K562 (cell line): ENCODE measurements around the gene NAXE. TPM values are rescaled to one million over a fixed set of nuclear protein-coding genes. Genes with fewer than 3 reads are reported as not detected.

Experiments
- DPF2 ChIP-seq: fragments of 450-650 bp; IDR thresholded peaks from 2 replicates; pipeline ENCODE4 v1.6.1; 2016
- EGR1 ChIP-seq: fragments of 450-650 bp; conservative IDR thresholded peaks from 2 replicates; pipeline ENCODE4 v1.6.1; 2017; ENCODE audit warnings: mild to moderate bottlenecking
- ESRRB ChIP-seq: fragments of 250-450 bp; sonication (Bioruptor Pico); IDR thresholded peaks from 2 replicates; pipeline ENCODE4 v1.5.0; 2020; ENCODE audit warnings: mild to moderate bottlenecking, moderate library complexity, borderline replicate concordance
- GTF2A2 ChIP-seq: IDR thresholded peaks from 2 replicates; pipeline ENCODE4 v1.6.1; 2016; ENCODE audit warnings: mild to moderate bottlenecking, missing genetic modification characterization, missing compliant biosample characterization
- KHSRP ChIP-seq: fragments of 450-650 bp; IDR thresholded peaks from 2 replicates; pipeline ENCODE4 v1.6.1; 2017
- MCM5 ChIP-seq: fragments of 450-650 bp; IDR thresholded peaks from 2 replicates; pipeline ENCODE4 v1.6.1; 2016; ENCODE audit warnings: low read depth
- NFYB ChIP-seq: IDR thresholded peaks from 2 replicates; pipeline ENCODE4 v1.6.1; 2011; ENCODE audit warnings: mild to moderate bottlenecking, moderate library complexity; ENCODE audit not compliant: insufficient read length; ENCODE audit errors: extremely low read depth
- RBM22 ChIP-seq: fragments of 200-400 bp; formaldehyde crosslinking; IDR thresholded peaks from 2 replicates; pipeline ENCODE4 v1.6.1; 2018; ENCODE audit warnings: low read length, low read depth; ENCODE audit not compliant: poor library complexity, severe bottlenecking
- SRSF7 ChIP-seq: fragments of 200-400 bp; formaldehyde crosslinking; optimal IDR thresholded peaks from 2 replicates; pipeline ENCODE3; 2017; ENCODE audit warnings: mild to moderate bottlenecking, low read depth, low read length
- TCFL5 ChIP-seq: fragments of 250-450 bp; sonication (Bioruptor Pico); conservative IDR thresholded peaks from 2 replicates; pipeline ENCODE4 v1.6.1; 2021; ENCODE audit warnings: mild to moderate bottlenecking, moderate library complexity, matching md5 sums
- ZNF766 ChIP-seq: fragments of 200-800 bp; sonication (Bioruptor generic); conservative IDR thresholded peaks from 2 replicates; pipeline ENCODE4 v1.6.1; 2016; ENCODE audit warnings: missing genetic modification characterization, missing compliant biosample characterization
- polyA plus RNA-seq, 8 experiments: library from polyadenylated mRNA; depleted of rRNA in 4 of 8; stranded (reverse) in 5 of 8; unstranded in 3 of 8; fragments of >200 nt; fragmentation: Nextera tagmentation in 2 of 8; fragmentation: Illumina TruSeq in 1 of 8; extraction: Ambion mirVana in 2 of 8; extraction: Trizol in 1 of 8; gene quantifications; 2 replicates each; pipeline versions ENCODE4 v1.2.1 to v1.2.3, GENCODE V29; 2011 to 2014; ENCODE audit warnings: inconsistent platforms in 1 of 8, missing spikeins in 1 of 8
- total RNA-seq, 7 experiments: library from RNA; depleted of rRNA in 6 of 7; stranded (reverse); fragments of >200 nt in 6 of 7; fragmentation: Illumina TruSeq in 2 of 7; extraction: Trizol in 2 of 7; gene quantifications; 2 replicates each; pipeline versions ENCODE4 v1.2.1 to v1.2.3, GENCODE V29; 2011 to 2021; ENCODE audit warnings: low replicate concordance in 1 of 7
- TF ChIP-seq, protein P1 (sequence below), 2 experiments: fragments of 450-650 bp in 1 of 2; sonication (generic) in 1 of 2; formaldehyde crosslinking in 1 of 2; IDR thresholded peaks; 2 replicates each; pipeline versions ENCODE4 v1.7.1 to v1.9.0; 2016 to 2022; ENCODE audit warnings: inconsistent platforms in 1 of 2, mild to moderate bottlenecking in 1 of 2, missing genetic modification reagents in 1 of 2
- TF ChIP-seq, protein P2 (sequence below): fragments of 450-650 bp; formaldehyde crosslinking; IDR thresholded peaks from 2 replicates; pipeline ENCODE4 v1.4.0; 2020; ENCODE audit warnings: mild to moderate bottlenecking, moderate library complexity
- TF ChIP-seq, protein P3 (sequence below): fragments of 200-400 bp; formaldehyde crosslinking; IDR thresholded peaks from 2 replicates; pipeline ENCODE4 v1.6.1; 2017; ENCODE audit warnings: mild to moderate bottlenecking, low read depth, low read length, moderate library complexity

Gene NAXE
- total and polyA plus RNA-seq, 9 of the 15 experiments (the other 6 are each of a cell fraction or from before 2014, with no cell fraction given), result 27.3 to 137 (median 90.0) TPM

DNA sequence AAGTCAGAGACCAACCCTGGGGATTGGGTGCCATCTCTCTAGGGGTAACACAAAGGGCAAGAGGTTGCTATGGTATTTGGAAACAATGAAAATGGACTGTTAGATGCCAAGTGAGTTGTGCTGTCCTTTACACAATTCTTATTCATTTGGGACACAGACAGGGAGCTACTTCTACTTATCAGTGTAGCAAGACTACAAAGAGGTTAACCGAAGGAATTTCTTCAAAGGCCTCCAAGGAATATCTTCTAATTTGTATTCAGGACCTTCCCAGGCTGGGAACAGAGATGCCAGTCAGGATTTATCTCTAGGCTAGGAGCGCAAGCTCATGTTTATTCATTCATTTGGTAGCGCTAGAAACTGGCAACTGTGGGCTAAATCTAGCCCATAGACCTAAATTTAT is 2.6 kb downstream of the NAXE start (continued):
- TF ChIP-seq, protein P1, sequence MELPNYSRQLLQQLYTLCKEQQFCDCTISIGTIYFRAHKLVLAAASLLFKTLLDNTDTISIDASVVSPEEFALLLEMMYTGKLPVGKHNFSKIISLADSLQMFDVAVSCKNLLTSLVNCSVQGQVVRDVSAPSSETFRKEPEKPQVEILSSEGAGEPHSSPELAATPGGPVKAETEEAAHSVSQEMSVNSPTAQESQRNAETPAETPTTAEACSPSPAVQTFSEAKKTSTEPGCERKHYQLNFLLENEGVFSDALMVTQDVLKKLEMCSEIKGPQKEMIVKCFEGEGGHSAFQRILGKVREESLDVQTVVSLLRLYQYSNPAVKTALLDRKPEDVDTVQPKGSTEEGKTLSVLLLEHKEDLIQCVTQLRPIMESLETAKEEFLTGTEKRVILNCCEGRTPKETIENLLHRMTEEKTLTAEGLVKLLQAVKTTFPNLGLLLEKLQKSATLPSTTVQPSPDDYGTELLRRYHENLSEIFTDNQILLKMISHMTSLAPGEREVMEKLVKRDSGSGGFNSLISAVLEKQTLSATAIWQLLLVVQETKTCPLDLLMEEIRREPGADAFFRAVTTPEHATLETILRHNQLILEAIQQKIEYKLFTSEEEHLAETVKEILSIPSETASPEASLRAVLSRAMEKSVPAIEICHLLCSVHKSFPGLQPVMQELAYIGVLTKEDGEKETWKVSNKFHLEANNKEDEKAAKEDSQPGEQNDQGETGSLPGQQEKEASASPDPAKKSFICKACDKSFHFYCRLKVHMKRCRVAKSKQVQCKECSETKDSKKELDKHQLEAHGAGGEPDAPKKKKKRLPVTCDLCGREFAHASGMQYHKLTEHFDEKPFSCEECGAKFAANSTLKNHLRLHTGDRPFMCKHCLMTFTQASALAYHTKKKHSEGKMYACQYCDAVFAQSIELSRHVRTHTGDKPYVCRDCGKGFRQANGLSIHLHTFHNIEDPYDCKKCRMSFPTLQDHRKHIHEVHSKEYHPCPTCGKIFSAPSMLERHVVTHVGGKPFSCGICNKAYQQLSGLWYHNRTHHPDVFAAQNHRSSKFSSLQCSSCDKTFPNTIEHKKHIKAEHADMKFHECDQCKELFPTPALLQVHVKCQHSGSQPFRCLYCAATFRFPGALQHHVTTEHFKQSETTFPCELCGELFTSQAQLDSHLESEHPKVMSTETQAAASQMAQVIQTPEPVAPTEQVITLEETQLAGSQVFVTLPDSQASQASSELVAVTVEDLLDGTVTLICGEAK (IDR thresholded peaks at IDR 0.05), result no peak
- TF ChIP-seq, protein P1 (CRISPR knock-in tag; IDR thresholded peaks at IDR 0.05), result no peak
- TF ChIP-seq EGR1 (no peak), KHSRP (no peak), ZNF766 (CRISPR knock-in tag) (no peak), GTF2A2 (tag) (no peak), ESRRB (CRISPR knock-in tag) (no peak), TCFL5 (CRISPR knock-in tag) (no peak), SRSF7 (no peak), NFYB (no peak), DPF2 (no peak), RBM22 (no peak), MCM5 (no peak)
- TF ChIP-seq, protein P2, sequence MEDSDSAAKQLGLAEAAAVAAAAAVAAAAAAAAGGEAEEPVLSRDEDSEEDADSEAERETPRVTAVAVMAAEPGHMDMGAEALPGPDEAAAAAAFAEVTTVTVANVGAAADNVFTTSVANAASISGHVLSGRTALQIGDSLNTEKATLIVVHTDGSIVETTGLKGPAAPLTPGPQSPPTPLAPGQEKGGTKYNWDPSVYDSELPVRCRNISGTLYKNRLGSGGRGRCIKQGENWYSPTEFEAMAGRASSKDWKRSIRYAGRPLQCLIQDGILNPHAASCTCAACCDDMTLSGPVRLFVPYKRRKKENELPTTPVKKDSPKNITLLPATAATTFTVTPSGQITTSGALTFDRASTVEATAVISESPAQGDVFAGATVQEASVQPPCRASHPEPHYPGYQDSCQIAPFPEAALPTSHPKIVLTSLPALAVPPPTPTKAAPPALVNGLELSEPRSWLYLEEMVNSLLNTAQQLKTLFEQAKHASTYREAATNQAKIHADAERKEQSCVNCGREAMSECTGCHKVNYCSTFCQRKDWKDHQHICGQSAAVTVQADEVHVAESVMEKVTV (CRISPR knock-in tag), result no peak
- TF ChIP-seq, protein P3, sequence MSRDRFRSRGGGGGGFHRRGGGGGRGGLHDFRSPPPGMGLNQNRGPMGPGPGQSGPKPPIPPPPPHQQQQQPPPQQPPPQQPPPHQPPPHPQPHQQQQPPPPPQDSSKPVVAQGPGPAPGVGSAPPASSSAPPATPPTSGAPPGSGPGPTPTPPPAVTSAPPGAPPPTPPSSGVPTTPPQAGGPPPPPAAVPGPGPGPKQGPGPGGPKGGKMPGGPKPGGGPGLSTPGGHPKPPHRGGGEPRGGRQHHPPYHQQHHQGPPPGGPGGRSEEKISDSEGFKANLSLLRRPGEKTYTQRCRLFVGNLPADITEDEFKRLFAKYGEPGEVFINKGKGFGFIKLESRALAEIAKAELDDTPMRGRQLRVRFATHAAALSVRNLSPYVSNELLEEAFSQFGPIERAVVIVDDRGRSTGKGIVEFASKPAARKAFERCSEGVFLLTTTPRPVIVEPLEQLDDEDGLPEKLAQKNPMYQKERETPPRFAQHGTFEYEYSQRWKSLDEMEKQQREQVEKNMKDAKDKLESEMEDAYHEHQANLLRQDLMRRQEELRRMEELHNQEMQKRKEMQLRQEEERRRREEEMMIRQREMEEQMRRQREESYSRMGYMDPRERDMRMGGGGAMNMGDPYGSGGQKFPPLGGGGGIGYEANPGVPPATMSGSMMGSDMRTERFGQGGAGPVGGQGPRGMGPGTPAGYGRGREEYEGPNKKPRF, result no peak
- TF ChIP-seq, all 486 proteins: peak for 0
